HepG2 (cell line): ENCODE data around the gene KANSL1. TPM values are rescaled to one million over a fixed set of nuclear protein-coding genes. Genes with fewer than 3 reads are reported as not detected.

ENCODE experiments used
- CAMTA2 ChIP-seq: sonication (generic); formaldehyde crosslinking; IDR thresholded peaks from 2 replicates; pipeline ENCODE4 v1.4.0; 2020; ENCODE audit warnings: mild to moderate bottlenecking, missing genetic modification reagents, borderline replicate concordance
- CENPT ChIP-seq: sonication (generic); formaldehyde crosslinking; IDR thresholded peaks from 2 replicates; pipeline ENCODE4 v1.8.0; 2022; ENCODE audit warnings: low read depth, mild to moderate bottlenecking, moderate library complexity, missing genetic modification reagents
- CHCHD3 ChIP-seq: sonication (generic); formaldehyde crosslinking; IDR thresholded peaks from 2 replicates; pipeline ENCODE4 v1.8.0; 2022; ENCODE audit warnings: mild to moderate bottlenecking, missing genetic modification reagents, moderate library complexity
- DMAP1 ChIP-seq: IDR thresholded peaks from 2 replicates; pipeline ENCODE4 v1.6.1; 2016
- ETV5 ChIP-seq: IDR thresholded peaks from 2 replicates; pipeline ENCODE4 v1.6.1; 2018; ENCODE audit warnings: missing biosample characterization, missing genetic modification reagents, inconsistent platforms, borderline replicate concordance
- FOSL1 ChIP-seq: sonication (generic); formaldehyde crosslinking; IDR thresholded peaks from 2 replicates; pipeline ENCODE4 v1.9.0; 2021; ENCODE audit warnings: missing genetic modification reagents, borderline replicate concordance
- FOXC1 ChIP-seq: sonication (generic); formaldehyde crosslinking; IDR thresholded peaks from 2 replicates; pipeline ENCODE4 v1.8.0; 2022; ENCODE audit warnings: mild to moderate bottlenecking, missing genetic modification reagents, borderline replicate concordance
- HNRNPUL1 ChIP-seq: fragments of 200-400 bp; formaldehyde crosslinking; IDR thresholded peaks from 2 replicates; pipeline ENCODE4 v1.6.1; 2017; ENCODE audit warnings: low read depth, mild to moderate bottlenecking, low read length, moderate library complexity
- JUNB ChIP-seq: sonication (generic); formaldehyde crosslinking; IDR thresholded peaks from 2 replicates; pipeline ENCODE4 v1.8.0; 2022; ENCODE audit warnings: missing genetic modification reagents, mild to moderate bottlenecking, borderline replicate concordance
- KAT8 ChIP-seq: IDR thresholded peaks from 2 replicates; pipeline ENCODE4 v1.6.1; 2016; ENCODE audit warnings: missing genetic modification reagents, missing compliant biosample characterization
- KDM6A ChIP-seq: IDR thresholded peaks from 2 replicates; pipeline ENCODE4 v1.6.1; 2016; ENCODE audit warnings: low read depth
- NFE2 ChIP-seq: sonication (generic); formaldehyde crosslinking; IDR thresholded peaks from 2 replicates; pipeline ENCODE4 v1.4.0; 2020; ENCODE audit warnings: missing genetic modification reagents
- NFYC ChIP-seq: IDR thresholded peaks from 2 replicates; pipeline ENCODE4 v1.6.1; 2016; ENCODE audit warnings: missing genetic modification reagents, missing compliant biosample characterization
- NPAS2 ChIP-seq: sonication (generic); formaldehyde crosslinking; IDR thresholded peaks from 2 replicates; pipeline ENCODE4 v1.8.0; 2022; ENCODE audit warnings: mild to moderate bottlenecking, missing genetic modification reagents, borderline replicate concordance
- PAX8 ChIP-seq: sonication (generic); formaldehyde crosslinking; IDR thresholded peaks from 2 replicates; pipeline ENCODE4 v1.8.0; 2022; ENCODE audit warnings: mild to moderate bottlenecking, missing genetic modification reagents, borderline replicate concordance
- POGZ ChIP-seq: sonication (generic); formaldehyde crosslinking; IDR thresholded peaks from 2 replicates; pipeline ENCODE4 v1.4.0; 2020; ENCODE audit warnings: mild to moderate bottlenecking, missing genetic modification reagents
- POLR2G ChIP-seq: fragments of 200-400 bp; formaldehyde crosslinking; IDR thresholded peaks from 2 replicates; pipeline ENCODE4 v1.6.1; 2018; ENCODE audit warnings: mild to moderate bottlenecking, low read depth, low read length, moderate library complexity
- RBAK ChIP-seq: sonication (generic); formaldehyde crosslinking; IDR thresholded peaks from 2 replicates; pipeline ENCODE4 v1.5.1; 2020; ENCODE audit warnings: mild to moderate bottlenecking, missing genetic modification reagents
- TP53 ChIP-seq: sonication (generic); formaldehyde crosslinking; conservative IDR thresholded peaks from 2 replicates; pipeline ENCODE4 v1.4.0; 2020; ENCODE audit warnings: missing genetic modification reagents
- ZFP36L1 ChIP-seq: sonication (generic); formaldehyde crosslinking; IDR thresholded peaks from 2 replicates; pipeline ENCODE4 v1.8.0; 2022; ENCODE audit warnings: mild to moderate bottlenecking, missing genetic modification reagents, moderate library complexity
- ZFP36L2 ChIP-seq: sonication (generic); formaldehyde crosslinking; IDR thresholded peaks from 2 replicates; pipeline ENCODE4 v1.4.0; 2020; ENCODE audit warnings: missing genetic modification reagents
- ZNF441 ChIP-seq: sonication (generic); formaldehyde crosslinking; IDR thresholded peaks from 2 replicates; pipeline ENCODE4 v1.7.0; 2021; ENCODE audit warnings: missing genetic modification reagents, borderline replicate concordance
- ZNF550 ChIP-seq: sonication (generic); formaldehyde crosslinking; IDR thresholded peaks from 2 replicates; pipeline ENCODE4 v1.4.0; 2020; ENCODE audit warnings: mild to moderate bottlenecking, missing genetic modification reagents, borderline replicate concordance
- ZNF563 ChIP-seq: sonication (generic); formaldehyde crosslinking; IDR thresholded peaks from 2 replicates; pipeline ENCODE4 v1.8.0; 2022; ENCODE audit warnings: mild to moderate bottlenecking, moderate library complexity, missing genetic modification reagents
- ZNF598 ChIP-seq: sonication (generic); formaldehyde crosslinking; IDR thresholded peaks from 2 replicates; pipeline ENCODE4 v1.5.1; 2020; ENCODE audit warnings: mild to moderate bottlenecking, missing genetic modification reagents, borderline replicate concordance
- polyA plus RNA-seq, 8 experiments: library from polyadenylated mRNA; depleted of rRNA in 3 of 8; stranded (reverse) in 7 of 8; unstranded in 1 of 8; fragments of >200 nt; fragmentation: Illumina TruSeq in 4 of 8; extraction: Trizol in 4 of 8; gene quantifications; 2 replicates each; pipeline versions ENCODE4 v1.2.1 to v1.2.3, GENCODE V29; 2011 to 2016; ENCODE audit warnings: low read depth in 4 of 8, missing spikeins in 1 of 8, mixed read lengths in 1 of 8; ENCODE audit not compliant: insufficient read depth in 1 of 8
- total RNA-seq, 5 experiments: library from RNA; depleted of rRNA; stranded (reverse); fragments of >200 nt; fragmentation: Illumina TruSeq; extraction: Trizol; gene quantifications; 2 replicates each; pipeline ENCODE4 v1.2.3, GENCODE V29; 2016; ENCODE audit warnings: low read depth in 1 of 5
- TF ChIP-seq, protein P1 (sequence below): sonication (generic); formaldehyde crosslinking; IDR thresholded peaks from 2 replicates; pipeline ENCODE4 v1.8.0; 2022; ENCODE audit warnings: missing genetic modification reagents, low read depth, mild to moderate bottlenecking, borderline replicate concordance
- TF ChIP-seq, protein P2 (sequence below): sonication (generic); formaldehyde crosslinking; IDR thresholded peaks from 2 replicates; pipeline ENCODE4 v1.9.0; 2022; ENCODE audit warnings: low read depth, missing genetic modification reagents
- TF ChIP-seq, protein P3 (sequence below): sonication (generic); formaldehyde crosslinking; IDR thresholded peaks from 2 replicates; pipeline ENCODE4 v1.4.0; 2020; ENCODE audit warnings: mild to moderate bottlenecking, missing genetic modification reagents

KANSL1 gene
- total and polyA plus RNA-seq, 2 of the 13 experiments (the other 11 are each of a cell fraction or from before 2014, with no cell fraction given) = 24.0 to 59.6 TPM

DNA sequence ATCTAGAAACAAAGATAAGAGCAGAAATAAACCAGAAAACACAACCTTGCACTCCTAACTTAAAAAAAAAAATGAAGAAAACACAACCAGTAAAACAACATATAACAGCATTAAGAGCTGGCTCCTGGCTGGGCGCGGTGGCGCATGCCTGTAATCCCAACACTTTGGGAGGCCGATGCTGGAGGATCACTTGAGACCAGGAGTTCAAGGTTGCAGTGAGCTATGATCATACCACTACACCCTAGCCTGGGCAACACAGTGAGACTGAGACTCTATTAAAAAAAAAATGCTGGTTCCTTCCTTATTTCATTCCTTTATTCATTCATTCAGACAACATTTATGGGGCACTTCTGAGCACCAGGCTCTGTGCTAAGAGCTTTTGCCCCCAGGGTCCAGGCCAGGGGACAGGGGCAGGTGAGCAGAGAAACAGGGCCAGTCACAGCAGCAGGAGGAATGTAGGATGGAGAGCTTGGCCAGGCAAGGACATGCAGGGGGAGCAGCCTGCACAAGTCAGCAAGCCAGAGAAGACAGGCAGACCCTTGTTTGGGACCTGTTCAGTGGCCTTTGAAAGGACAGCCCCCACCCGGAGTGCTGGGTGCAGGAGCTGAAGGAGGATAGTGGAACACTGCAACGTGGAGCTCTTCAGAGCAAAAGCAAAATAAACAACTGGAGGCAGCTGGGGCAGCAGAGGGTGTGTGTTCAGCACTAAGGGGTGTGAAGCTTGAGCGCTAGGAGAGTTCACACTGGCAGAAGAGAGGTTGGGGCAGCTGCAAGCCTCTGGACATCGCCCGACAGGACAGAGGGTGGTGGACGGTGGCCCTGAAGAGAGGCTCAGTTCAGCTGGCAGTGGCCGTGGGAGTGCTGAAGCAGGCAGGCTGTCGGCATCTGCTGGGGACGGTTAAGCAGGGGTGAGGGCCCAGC lies 191.6 kb downstream of the KANSL1 start (continued):
- TF ChIP-seq, protein P1, sequence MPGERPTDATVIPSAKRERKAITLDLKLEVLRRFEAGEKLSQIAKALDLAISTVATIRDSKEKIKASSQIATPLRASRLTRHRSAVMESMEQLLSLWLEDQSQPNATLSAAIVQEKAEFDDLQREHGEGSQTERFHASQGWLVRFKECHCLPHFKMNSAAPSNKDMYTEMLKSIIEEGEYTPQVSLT (CRISPR knock-in tag) = no peak
- no peak for TF ChIP-seq NPAS2 (CRISPR knock-in tag)
- no peak; the same call in 1 of the 2 replicates for TF ChIP-seq PAX8
- TF ChIP-seq CHCHD3 (CRISPR knock-in tag) = no peak
- 0 out of 2 replicates have a peak, but pooled peaks have one; percentile 41 for TF ChIP-seq ZNF598
- TF ChIP-seq, protein P2, sequence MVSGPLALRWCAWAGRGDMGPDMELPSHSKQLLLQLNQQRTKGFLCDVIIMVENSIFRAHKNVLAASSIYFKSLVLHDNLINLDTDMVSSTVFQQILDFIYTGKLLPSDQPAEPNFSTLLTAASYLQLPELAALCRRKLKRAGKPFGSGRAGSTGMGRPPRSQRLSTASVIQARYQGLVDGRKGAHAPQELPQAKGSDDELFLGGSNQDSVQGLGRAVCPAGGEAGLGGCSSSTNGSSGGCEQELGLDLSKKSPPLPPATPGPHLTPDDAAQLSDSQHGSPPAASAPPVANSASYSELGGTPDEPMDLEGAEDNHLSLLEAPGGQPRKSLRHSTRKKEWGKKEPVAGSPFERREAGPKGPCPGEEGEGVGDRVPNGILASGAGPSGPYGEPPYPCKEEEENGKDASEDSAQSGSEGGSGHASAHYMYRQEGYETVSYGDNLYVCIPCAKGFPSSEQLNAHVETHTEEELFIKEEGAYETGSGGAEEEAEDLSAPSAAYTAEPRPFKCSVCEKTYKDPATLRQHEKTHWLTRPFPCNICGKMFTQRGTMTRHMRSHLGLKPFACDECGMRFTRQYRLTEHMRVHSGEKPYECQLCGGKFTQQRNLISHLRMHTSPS (CRISPR knock-in tag) = peak; percentile 32; the same call in 1 of the 2 replicates
- no peak for TF ChIP-seq TP53 (CRISPR knock-in tag)
- TF ChIP-seq ZFP36L1 (CRISPR knock-in tag) = no peak
- TF ChIP-seq DMAP1 (CRISPR knock-in tag) = no peak
- TF ChIP-seq RBAK (CRISPR knock-in tag) = 0 out of 2 replicates have a peak, but pooled peaks have one; percentile 54
- no peak for TF ChIP-seq JUNB (CRISPR knock-in tag)
- TF ChIP-seq ZNF563 (CRISPR knock-in tag) = no peak
- no peak for TF ChIP-seq ZFP36L2 (CRISPR knock-in tag)
- no peak for TF ChIP-seq NFYC
- no peak for TF ChIP-seq ZNF441 (CRISPR knock-in tag)
- TF ChIP-seq POGZ (CRISPR knock-in tag) = peak; percentile 45; the same call in 1 of the 2 replicates
- TF ChIP-seq KDM6A (CRISPR knock-in tag) = no peak
- TF ChIP-seq, protein P3, sequence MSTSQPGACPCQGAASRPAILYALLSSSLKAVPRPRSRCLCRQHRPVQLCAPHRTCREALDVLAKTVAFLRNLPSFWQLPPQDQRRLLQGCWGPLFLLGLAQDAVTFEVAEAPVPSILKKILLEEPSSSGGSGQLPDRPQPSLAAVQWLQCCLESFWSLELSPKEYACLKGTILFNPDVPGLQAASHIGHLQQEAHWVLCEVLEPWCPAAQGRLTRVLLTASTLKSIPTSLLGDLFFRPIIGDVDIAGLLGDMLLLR (CRISPR knock-in tag) = no peak
- TF ChIP-seq POLR2G = no peak
- no peak for TF ChIP-seq KAT8
- 0 out of 2 replicates have a peak, but pooled peaks have one; percentile 47 for TF ChIP-seq ZNF550 (CRISPR knock-in tag)
- TF ChIP-seq CENPT (CRISPR knock-in tag) = no peak
- no peak for TF ChIP-seq FOXC1 (CRISPR knock-in tag)
- no peak for TF ChIP-seq ETV5 (CRISPR knock-in tag)
- TF ChIP-seq FOSL1 = no peak
- no peak for TF ChIP-seq CAMTA2 (CRISPR knock-in tag)
- no peak for TF ChIP-seq HNRNPUL1
- no peak for TF ChIP-seq NFE2 (CRISPR knock-in tag)
